NCI-H1048 (cell line): ENCODE results near the gene KLK12.

Experiments used
- DNase-seq: peaks from one replicate; lab custom pipeline; 2025; lab: John Stamatoyannopoulos, UW

The KLK12 gene, protein sequence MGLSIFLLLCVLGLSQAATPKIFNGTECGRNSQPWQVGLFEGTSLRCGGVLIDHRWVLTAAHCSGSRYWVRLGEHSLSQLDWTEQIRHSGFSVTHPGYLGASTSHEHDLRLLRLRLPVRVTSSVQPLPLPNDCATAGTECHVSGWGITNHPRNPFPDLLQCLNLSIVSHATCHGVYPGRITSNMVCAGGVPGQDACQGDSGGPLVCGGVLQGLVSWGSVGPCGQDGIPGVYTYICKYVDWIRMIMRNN

DNA sequence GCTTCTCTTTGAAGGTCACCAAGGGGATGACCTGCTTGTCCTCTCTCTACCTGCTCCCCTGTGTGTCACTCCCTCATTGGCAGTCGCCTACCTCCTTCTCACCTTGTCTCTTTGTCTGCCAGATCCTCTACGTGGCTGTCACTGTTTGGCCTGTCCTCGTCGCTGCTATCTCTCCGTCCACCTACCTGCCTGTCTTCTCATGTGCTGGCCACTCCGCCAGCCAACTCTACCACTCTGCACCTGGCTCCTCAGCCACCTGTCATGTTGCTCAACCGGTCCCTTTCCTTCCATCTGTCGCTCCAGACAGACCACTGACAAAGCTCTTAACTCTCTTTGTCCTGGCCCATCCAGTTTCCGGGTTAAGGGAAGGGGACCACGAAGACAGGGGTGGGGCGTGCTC lies at the start of gene KLK12:
TSS of gene KLK12 (minus strand) at position 299 of the 400 bp plus-strand sequence. CDS start 381 bp downstream, outside the sequence.
- no peak for DNase-seq

DNA sequence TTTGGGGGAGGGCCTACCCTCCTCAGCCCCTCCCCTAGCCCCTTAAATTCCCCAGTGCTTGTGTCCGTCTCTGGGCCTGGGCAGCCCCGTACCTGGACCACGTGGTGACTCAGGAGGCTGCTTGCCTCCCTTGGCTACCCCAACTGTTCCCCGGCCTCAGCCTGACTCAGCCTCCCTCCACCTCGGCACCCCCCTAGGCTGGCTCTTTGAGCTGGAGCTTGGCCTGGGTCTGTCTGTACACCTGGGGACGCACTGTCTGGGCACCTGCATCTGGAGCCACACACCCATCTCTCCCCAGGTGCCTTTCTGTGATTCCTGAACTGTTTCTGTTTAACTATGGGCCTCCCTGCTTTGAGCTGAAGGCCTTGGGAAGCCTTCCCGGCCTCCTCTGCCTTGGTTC lies 49.7 kb upstream of the KLK12 start:
- DNase-seq, result no peak

DNA sequence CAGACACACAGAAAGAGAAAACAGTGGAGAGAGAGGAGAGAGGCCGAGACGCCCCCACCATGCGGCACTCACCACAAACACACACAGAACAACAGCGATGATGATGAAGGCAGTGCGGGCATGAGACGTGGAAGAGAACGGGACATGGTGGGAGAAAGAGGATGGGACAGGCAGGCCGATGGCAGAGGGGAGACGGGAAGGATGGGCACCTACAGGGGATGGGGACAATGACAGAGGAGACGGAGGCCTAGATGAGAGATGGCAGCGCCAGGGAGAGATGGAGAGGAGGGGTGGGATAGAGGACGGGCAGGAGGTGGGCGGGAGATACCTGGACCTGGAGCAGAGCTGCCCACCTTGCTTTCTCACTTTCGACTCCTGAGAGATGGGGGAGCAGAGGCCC lies 49.0 kb upstream of the KLK12 start:
- no peak for DNase-seq

DNA sequence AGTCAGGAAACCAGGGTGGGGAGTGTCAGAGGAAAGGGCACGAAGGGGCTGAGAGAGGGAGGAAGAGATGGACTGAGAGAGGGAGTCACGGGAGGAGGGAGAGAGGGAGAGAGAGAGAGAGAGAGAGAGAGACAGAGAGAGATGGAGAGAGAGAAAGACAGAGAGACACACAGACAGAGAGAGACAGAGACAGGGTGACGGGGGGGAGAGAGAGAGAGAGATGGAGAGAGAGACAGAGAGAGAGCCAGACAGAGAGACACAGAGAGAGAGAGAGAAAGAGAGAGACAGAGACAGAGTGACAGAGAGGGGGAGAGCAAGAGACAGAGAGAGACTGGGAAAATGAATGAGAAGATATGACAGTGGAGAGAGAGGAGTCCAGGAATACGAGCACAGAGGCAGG lies 48.4 kb upstream of the KLK12 start:
- DNase-seq, result no peak

DNA sequence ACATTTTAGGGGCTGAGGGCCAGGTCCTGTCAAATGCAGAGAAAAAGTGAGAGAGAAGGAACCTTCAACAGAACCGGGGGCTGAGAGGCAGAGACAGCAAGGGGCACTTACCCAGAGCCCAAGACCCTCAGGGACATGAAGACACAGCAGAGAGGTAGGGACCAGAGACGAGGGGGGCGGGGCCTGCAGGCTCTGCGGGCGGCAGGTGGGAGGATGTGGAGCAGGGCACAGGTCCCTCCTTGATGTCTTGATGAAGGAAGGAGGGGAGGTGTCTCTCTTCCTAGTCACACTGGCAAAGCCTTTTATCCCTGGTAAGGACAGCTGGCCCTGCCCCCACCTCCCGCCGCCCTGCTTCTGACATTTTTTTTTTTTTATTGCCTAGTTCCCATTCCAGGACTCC lies 47.8 kb upstream of the KLK12 start, which contains the start of gene KLK14:
TSS of gene KLK14 (minus strand) at position 277 of the 400 bp plus-strand sequence. CDS start at position 4, 273 bp downstream.
- DNase-seq, result no peak

DNA sequence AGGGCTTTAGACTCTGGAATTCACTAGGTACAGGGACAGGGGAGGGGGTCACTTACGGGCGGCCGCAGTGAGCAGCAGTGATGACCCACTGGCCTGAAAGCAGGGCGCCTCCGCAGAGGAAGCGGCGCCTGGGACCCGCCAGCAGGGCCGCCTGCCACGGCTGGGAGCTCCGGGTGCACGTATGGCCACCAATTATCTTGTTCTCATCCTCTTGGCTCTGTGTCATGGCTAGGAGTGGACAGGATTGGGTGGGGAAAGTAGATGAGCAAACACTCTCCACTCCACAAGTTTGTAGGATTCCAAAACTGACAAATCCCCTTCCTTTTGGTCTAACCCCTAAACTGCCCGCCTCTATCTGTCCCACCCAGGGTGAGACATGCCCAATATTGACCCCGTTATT lies 46.7 kb upstream of the KLK12 start:
- no peak for DNase-seq

DNA sequence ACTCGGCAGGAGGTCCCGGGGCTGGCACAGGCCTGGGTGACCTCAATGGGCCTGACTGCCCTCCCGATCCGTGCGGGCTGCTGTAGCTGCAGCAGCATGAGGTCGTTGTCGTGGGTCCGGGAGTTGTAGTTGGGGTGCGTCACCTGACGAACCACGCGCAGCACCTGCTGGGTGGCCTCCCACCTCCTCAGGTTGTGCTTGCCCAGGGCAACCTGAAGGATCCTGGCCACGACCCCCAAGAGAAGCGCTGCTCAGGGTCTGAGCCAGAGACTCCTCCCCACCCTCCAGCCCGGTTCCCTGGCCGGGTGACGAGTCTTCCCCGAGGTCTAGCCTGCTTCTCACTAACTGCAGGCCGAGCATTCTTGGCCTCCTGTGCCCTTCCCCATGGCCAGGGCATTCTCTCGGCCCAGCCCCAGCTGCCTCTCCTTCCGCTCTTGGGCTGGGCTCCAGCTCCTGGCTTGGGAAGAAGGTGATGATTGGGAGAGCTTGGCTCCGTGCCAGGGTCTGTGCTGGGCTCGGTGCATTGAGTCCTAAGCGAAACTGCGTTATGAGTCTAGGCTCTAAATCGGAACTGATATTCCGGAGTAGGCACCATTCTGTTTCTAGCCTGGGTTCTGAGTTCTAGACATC lies 44.8 kb upstream of the KLK12 start:
- DNase-seq, result no peak

DNA sequence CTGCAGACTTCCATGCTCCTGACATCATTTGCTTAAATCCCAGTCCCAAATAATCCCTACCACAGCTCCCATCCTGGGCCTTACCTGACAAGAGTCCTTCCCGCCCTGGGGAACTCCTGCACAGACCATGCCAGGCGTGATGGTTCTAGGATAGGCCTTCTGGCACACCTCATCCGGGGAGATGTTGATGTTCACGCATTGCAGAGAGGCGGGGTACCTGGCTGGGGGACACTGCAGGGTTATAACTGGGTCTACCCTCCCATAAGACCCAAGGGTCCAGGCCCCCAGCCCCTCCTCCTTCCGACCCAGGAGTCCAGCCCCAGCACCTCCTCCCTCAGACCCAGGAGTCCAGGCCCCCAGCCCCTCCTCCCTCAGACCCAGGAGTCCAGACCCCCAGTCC lies 43.9 kb upstream of the KLK12 start:
- DNase-seq, result no peak

DNA sequence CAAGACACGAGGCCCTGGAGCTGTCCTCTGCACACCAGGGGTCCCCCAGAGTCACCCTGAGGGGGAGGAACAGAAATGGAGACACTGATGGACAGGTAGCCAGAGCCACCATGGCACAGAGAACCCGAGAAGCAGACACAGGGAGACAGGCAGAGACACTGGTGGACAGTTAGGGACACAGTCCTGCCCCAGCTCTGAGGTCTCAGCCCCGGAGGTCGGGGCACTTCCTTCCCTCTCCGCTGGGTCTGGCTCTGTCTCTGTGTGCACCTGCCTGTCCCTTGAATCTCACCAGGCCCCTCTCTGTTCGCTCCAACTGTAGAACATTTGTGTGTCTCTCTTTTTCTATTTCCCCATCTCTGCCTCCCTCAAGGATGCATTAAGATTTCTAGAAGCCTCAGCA lies 43.3 kb upstream of the KLK12 start:
- no peak for DNase-seq

DNA sequence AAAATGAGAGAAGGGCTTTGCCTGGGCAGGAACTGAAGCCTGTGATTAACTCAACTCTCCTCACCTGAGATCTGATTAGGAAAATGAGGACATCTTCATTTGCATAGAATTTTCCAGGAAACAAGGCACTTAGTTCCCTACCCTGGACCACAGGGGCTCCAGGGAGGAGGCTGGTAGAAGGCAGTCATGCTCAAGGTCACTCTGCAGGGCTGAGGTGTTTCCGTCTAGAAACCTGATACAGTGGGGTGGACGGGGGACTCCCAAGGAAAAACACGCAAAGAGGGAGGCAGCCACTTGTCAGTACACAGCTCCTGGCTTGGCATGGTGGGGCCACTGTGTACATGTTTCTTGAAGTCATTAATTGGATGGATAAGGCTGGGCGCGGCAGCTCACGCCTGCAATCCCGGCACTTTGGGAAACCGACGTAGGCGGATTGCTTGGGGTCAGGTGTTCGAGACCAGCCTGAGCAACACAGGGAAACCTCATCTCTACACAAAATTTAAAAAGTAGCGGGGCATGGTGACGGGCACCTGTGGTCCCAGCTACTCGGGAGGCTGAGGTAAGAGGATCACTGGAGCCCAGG lies 41.9 kb upstream of the KLK12 start:
- no peak for DNase-seq

DNA sequence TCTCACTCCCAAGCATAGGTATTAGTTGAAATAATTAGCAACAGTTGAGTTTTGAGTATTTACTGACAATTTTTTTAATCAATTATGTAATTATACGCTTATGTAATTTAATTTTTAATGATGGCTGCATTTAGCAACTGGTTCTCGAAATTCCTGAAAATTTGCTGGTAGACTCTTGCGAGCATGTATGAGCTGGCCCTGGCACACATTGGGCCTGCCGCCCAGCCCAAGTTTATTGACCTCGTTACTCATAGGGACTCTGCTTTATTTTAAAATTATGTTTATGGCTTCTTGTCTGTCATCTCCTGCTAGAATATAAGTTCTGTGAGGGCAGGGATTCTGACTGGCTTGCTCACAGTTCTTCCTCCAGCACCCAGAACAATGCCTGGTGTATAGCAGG lies 41.2 kb upstream of the KLK12 start:
- DNase-seq, result no peak

DNA sequence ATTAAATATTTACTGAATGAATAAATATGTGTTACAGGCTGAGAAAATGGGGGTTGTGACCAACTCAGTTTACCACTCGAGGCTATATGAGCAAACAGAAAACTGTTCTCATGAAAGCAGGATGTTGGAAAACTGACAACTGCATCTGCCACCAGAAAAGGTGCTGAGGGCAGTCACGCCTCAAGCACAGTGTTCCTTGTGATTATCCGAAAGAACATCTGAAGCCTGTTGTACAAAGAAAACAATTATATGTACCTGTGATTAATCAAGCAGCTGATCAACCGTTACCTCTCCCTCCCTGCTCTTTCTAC lies 36.2 kb upstream of the KLK12 start:
- no peak for DNase-seq

DNA sequence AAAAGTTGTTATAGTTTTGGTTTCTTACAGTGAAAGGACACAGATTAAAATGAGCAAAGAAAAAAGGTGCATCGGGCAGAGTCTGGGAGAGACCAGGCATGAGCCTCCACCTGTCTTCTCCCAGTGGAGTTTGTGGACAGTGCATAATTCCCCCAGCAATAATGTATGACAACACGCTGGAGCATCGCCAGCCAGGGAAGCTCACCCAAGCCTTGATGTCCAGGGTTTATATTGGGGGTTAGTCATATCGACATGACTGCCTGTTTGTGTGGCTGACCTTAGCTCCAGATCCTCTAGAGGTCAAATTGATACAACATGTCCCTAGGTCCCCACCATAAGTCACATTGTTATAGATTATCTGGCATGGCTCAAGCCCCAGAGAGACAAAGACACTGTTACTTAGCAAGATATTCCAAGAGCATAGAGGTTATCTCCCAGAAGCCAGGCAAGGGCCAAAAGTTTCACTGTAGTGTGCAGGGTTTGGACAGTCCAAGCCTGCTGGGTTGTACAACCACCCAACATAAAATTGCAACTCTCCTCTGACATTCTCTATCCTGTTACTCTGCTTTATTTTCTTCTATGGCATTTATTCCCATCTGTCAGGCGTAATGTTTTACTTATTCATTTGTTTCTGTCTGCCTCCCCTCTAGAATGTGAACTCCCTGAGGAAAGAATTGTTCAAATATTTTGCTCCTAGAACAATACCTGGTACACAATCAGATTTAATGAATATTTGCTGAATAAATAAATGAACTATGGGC lies 35.7 kb upstream of the KLK12 start:
- DNase-seq, result no peak

DNA sequence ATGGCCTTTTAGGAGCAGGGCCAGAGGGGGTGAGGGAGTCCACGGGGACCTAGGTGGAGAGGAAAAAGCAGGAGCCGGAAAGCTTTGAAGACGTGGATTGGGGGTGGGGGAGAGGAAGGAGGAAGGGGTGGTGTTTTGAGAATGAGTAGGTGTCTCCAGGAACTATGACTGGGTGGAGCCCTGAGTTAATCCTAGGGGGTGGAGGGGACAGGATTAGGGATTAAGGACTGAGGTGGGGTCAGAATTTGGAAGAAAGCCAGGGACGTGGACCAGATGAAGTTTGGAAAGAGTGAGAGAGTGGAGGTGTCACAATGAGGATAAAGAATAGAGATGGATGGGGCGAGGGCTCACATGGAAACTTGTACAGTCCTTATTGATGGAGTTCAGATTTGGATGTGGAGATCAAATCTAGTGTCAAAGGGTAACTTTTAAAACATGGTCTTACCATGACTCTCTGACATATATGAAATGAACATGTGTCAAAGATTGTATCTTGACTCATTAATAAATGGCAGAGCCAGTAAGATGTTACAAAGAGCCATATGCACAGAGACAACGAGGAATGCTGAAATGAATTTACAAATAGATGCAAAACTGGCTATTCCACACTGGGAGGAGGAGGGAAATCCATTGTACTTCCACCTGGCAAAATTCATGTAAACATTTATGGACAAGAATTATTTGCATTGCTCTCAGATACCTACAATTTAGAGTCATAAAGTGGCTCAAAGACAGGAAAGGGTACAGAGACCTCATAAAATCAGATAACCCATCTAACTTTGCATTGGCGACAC lies 31.8 kb upstream of the KLK12 start:
- DNase-seq, result no peak

DNA sequence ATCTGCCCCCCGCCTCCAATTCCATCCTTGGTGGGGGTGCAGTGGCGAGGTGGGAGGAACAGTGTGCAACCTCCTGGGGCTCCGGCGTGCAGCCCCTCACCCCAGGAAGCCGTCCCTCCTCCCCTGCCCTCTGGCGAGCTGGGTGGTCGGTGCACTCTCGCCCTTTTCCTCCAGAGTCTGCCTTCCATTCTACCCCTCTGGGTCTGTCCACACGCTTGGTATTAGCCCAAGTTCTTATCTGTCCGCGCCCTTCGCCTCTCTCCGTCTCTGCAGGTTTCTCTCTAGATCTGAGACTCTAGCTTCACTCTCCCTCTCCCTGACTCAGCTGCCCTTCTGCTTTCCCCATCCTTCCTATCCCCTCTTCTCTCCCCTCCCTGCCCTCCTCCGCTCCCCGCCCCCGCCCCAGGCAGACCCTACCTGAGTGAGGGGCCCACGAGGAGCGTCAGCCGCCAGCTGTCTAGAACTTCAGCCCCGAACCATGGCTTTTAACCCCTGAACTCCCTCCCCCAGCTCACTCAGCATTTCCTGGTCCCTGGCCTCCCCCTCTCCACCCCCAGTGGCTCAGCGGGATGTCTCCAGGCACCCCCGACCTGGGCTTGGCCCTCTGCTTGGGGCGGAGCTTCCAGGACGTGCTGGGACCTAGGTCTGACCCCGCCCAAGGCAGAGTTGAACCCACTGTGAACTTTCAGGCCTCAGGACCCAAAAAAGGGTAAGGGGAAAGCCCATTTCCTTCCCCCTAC lies 30.6 kb upstream of the KLK12 start:
- DNase-seq, result no peak

DNA sequence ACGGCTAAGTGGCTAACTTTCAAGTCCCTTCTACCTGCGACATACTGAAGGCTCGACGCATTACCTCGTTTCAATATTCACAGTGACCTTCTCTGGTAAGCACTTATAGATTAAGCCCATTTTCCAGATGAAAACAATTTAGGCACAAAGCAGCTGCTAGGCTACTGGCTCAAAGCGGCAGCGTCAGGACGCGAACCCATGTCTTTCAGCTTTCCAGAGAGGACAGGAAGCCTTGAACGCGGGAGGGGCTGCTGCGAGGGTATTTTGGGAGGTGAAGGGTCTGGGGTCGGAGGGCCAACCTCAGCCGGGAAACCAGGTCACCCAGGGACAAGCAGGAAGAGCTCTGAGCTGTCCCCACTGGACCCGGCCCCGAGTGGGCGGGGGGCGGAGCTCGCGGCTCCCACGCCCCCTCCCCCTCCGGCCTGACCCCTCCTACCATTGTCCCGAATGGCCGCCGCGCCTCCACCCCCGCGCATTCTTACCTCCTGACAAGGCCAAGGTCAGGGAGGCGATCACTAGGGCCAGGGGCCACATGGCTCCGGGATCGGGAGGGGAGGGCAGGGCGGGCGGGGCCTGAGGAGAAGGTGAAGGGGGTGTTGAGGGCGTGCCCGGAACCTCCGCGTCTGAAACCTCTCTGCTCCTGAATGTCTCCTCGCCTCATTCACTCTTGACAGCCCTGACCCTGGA lies 29.9 kb upstream of the KLK12 start, which contains the start of gene KLK13:
TSS of gene KLK13 (minus strand) at position 559 of the 687 bp plus-strand sequence. CDS start at position 534, 25 bp downstream.
- DNase-seq, result no peak

DNA sequence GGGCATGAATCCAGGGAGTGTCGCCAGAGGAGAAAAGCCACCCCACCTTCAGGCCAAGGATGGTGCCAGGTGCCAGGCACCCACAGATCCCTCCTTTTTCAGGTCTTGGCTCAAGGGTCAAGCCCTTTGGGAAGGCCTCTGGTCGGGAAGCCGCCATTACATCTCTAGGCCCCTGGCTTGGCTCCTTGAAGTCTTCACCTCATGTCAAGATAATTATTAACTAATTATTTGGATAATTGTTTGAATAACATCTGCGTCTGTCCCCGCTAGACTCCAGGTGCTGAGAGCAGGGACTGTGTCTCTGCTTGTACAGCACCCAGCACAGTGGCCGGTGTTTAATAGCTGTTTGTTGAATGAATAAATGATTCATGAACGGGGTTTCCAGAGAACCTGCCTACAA lies 28.9 kb upstream of the KLK12 start:
- no peak for DNase-seq

DNA sequence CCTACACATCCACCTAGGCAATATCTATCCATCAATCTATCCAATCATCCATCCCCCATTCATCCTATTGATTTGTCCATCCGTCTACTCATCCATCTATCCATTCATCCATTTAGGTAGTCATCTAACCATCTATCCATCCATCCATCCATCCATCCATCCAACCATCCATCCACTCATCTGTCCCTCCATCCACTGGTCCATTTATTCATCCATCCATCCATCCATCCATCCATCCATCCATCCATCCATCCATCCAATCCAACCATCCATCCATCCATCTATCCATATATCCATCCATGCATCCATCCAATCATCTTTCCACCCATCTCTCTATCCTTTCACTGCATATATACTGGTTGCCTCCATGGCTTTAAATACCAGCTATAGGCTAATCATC lies 26.2 kb upstream of the KLK12 start:
- no peak for DNase-seq

DNA sequence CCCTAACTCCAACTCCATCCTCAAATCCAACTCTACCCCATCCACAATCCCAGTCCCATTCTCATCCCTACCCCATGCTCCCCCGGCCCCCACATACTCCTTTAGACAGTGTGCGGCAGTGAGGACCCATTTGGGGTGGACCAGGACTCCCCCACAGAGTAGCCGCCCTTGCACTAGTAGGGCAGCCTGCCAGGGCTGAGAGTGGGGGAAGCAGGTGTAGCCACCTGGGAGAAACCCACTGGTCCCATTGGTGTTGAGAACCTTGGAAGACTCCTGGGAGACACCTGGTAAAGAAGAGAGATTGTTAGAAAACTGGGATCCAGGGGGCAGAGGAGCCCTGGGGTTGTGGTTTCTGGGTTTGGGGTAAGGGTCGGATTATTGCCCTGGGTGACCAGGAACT lies 25.5 kb upstream of the KLK12 start:
- no peak for DNase-seq

DNA sequence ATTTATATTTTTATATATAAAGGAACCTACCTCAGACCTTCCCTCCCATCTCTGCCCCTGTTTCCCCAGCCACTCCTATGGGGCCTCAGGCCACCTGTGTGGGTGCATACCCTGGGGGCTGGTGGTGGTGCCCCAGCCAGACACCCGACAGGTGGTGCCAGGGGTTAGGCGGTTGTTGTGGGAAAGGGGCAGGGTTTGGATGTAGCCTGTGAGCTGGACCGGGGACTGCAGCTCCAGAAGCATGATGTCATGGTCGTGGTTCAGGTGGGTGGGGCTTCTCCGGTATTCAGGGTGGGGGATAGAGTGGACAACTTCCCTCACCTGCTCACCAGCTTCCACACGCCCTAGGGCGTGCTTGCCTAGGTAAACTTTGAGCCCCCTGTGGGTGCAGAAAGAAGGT lies 24.9 kb upstream of the KLK12 start:
- no peak for DNase-seq

DNA sequence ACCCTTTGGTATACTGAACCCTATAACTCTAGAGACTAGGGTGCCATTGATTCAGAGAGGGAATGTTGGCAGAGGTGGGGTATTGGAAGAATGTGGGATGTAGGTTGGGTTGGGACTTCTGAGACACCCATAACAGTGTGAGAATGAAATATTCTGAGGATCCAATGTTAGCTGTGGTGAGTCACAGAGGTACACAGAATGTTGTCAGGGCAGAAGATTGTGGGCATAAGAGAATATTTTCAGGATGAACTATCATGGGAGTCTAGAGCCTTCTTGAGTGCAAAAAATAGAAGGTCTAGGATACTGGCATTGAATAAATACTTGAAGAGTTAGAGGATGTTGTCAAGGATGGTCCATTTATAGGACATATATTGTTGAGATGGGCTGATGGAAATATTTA lies 21.1 kb upstream of the KLK12 start:
- DNase-seq, result no peak
